Vagina (tissue), 2 donors: ENCODE data around the gene XPNPEP1.

ENCODE experiments used
- POLR2AphosphoS5 ChIP-seq, 2 donors: sonication (generic); formaldehyde crosslinking; IDR thresholded peaks; one replicate each; pipeline ENCODE4 v1.9.0; 2017; ENCODE audit warnings: antibody characterized with exemption in 2 of 2, mild to moderate bottlenecking in 2 of 2, low read depth in 1 of 2; ENCODE audit not compliant: insufficient read depth in 1 of 2
- TF ChIP-seq, protein P1 (sequence below), 3 experiments: fragments of 450-650 bp in 2 of 3; fragments of 200-600 bp in 1 of 3; sonication (generic) in 1 of 3; IDR thresholded peaks; one replicate each; pipeline ENCODE4 v1.5.1; 2017 to 2019; ENCODE audit warnings: antibody characterized with exemption in 3 of 3, mild to moderate bottlenecking in 2 of 3, moderate library complexity in 2 of 3

DNA sequence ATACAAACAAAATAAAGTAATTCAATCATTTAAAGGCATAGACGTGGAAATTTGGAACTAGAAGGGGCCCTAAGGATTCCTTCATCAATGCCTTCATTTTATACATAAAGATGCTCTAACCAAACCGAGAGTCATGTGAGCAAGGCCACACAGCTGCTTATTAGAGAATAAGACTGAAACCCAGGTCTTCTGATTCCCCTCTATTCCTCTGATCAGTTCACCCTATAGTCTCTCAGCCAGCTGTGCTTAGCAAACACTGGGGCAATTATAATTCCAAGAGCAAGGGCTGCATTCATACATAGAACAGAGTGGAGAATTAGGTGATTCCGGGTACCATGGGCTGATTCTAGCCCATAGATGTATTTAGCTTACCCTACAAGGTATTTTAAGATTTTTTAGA lies 9.7 kb upstream of the XPNPEP1 start:
- TF ChIP-seq, protein P1, sequence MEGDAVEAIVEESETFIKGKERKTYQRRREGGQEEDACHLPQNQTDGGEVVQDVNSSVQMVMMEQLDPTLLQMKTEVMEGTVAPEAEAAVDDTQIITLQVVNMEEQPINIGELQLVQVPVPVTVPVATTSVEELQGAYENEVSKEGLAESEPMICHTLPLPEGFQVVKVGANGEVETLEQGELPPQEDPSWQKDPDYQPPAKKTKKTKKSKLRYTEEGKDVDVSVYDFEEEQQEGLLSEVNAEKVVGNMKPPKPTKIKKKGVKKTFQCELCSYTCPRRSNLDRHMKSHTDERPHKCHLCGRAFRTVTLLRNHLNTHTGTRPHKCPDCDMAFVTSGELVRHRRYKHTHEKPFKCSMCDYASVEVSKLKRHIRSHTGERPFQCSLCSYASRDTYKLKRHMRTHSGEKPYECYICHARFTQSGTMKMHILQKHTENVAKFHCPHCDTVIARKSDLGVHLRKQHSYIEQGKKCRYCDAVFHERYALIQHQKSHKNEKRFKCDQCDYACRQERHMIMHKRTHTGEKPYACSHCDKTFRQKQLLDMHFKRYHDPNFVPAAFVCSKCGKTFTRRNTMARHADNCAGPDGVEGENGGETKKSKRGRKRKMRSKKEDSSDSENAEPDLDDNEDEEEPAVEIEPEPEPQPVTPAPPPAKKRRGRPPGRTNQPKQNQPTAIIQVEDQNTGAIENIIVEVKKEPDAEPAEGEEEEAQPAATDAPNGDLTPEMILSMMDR (IDR thresholded peaks at IDR 0.05), result no peak
- TF ChIP-seq POLR2AphosphoS5 (IDR thresholded peaks at IDR 0.05; ENCODE audit: insufficient read depth in 1 of 2, low read depth in 1 of 2), result no peak
